Measurements from ENCODE around the gene POLR3A. TPM values are rescaled to one million over a fixed set of nuclear protein-coding genes. Genes with fewer than 3 reads are reported as not detected.

Gene POLR3A
- total and polyA plus RNA-seq, 2 donors = 5.6 to 9.4 TPM

GRCh38 chr10:78058562-78058961, 29.2 kb upstream of the POLR3A start:
- Histone ChIP-seq H3K4me1 (ENCODE audit: control insufficient read depth in 2 of 2, insufficient read depth in 2 of 2, low read length in 2 of 2) (peaks cover 19 to 24% of the 10 kb centered on the region in 2 donors), H3K27ac (ENCODE audit: low read depth in 1 of 2, low read length in 1 of 2) (no peak overlapping the region), H3K4me3 (ENCODE audit: low read length in 2 of 2) (no peak overlapping the region), H3K36me3 (ENCODE audit: control insufficient read depth in 2 of 2, insufficient read depth in 2 of 2, low read length in 1 of 2) (no peaks in the 10 kb centered on the region), H3K27me3 (ENCODE audit: control insufficient read depth in 2 of 2, insufficient read depth in 1 of 2, low read length in 1 of 2) (no peaks in the 10 kb centered on the region), H3K9me3 (ENCODE audit: control insufficient read depth in 2 of 2, insufficient read depth in 1 of 2, low read length in 1 of 2) (no peaks in the 10 kb centered on the region)
- DNase-seq (ENCODE audit: low read depth in 6 of 9, low spot score in 9 of 9) = no peak
- WGBS = 89% methylated on average over 5 of the region's 5 CpGs

GRCh38 chr10:78053211-78053868, 24.0 kb upstream of the POLR3A start:
- H3K36me3 ChIP-seq (ENCODE audit: control insufficient read depth in 2 of 2, insufficient read depth in 2 of 2, low read length in 1 of 2) = peaks cover 0 to 2% of the 10 kb centered on the region in 2 donors
- DNase-seq (ENCODE audit: low read depth in 6 of 9, low spot score in 9 of 9) = no peak
- H3K27ac ChIP-seq (ENCODE audit: low read depth in 1 of 2, low read length in 1 of 2) = no peak overlapping the region
- no peaks in the 10 kb centered on the region for H3K9me3 ChIP-seq (ENCODE audit: control insufficient read depth in 2 of 2, insufficient read depth in 1 of 2, low read length in 1 of 2)
- H3K27me3 ChIP-seq (ENCODE audit: control insufficient read depth in 2 of 2, insufficient read depth in 1 of 2, low read length in 1 of 2) = no peaks in the 10 kb centered on the region
- no peak overlapping the region for H3K4me3 ChIP-seq (ENCODE audit: low read length in 2 of 2)
- H3K4me1 ChIP-seq (ENCODE audit: control insufficient read depth in 2 of 2, insufficient read depth in 2 of 2, low read length in 2 of 2) = no peaks in the 10 kb centered on the region
- 90% methylated on average over 7 of the region's 7 CpGs for WGBS

GRCh38 chr10:78049851-78050250, 20.5 kb upstream of the POLR3A start:
- DNase-seq (ENCODE audit: low read depth in 6 of 9, low spot score in 9 of 9) = no peak
- Histone ChIP-seq H3K36me3 (ENCODE audit: control insufficient read depth in 2 of 2, insufficient read depth in 2 of 2, low read length in 1 of 2) (peaks cover 0 to 2% of the 10 kb centered on the region in 2 donors), H3K27ac (ENCODE audit: low read depth in 1 of 2, low read length in 1 of 2) (no peak overlapping the region), H3K9me3 (ENCODE audit: control insufficient read depth in 2 of 2, insufficient read depth in 1 of 2, low read length in 1 of 2) (no peaks in the 10 kb centered on the region), H3K27me3 (ENCODE audit: control insufficient read depth in 2 of 2, insufficient read depth in 1 of 2, low read length in 1 of 2) (no peaks in the 10 kb centered on the region), H3K4me3 (ENCODE audit: low read length in 2 of 2) (no peak overlapping the region), H3K4me1 (ENCODE audit: control insufficient read depth in 2 of 2, insufficient read depth in 2 of 2, low read length in 2 of 2) (peaks cover 3 to 13% of the 10 kb centered on the region in 2 donors)
- 100% methylated on average over 1 of the region's 1 CpG for WGBS

- no peak overlapping the region for H3K27ac ChIP-seq (ENCODE audit: low read depth in 1 of 2, low read length in 1 of 2)
- no peaks in the 10 kb centered on the region for H3K27me3 ChIP-seq (ENCODE audit: control insufficient read depth in 2 of 2, insufficient read depth in 1 of 2, low read length in 1 of 2)
- 39% methylated on average over 13 of the region's 13 CpGs for WGBS
These were observed 18.1 kb upstream of the POLR3A start for GRCh38 chr10:78047314-78047891.

GRCh38 chr10:78046711-78047269, 17.5 kb upstream of the POLR3A start:
- WGBS = 91% methylated on average over 10 of the region's 10 CpGs
- H3K27me3 ChIP-seq (ENCODE audit: control insufficient read depth in 2 of 2, insufficient read depth in 1 of 2, low read length in 1 of 2) = no peaks in the 10 kb centered on the region
- H3K9me3 ChIP-seq (ENCODE audit: control insufficient read depth in 2 of 2, insufficient read depth in 1 of 2, low read length in 1 of 2) = peaks cover 0 to 1% of the 10 kb centered on the region in 2 donors
- peaks cover 11 to 26% of the 10 kb centered on the region in 2 donors for H3K36me3 ChIP-seq (ENCODE audit: control insufficient read depth in 2 of 2, insufficient read depth in 2 of 2, low read length in 1 of 2)
- DNase-seq (ENCODE audit: low read depth in 6 of 9, low spot score in 9 of 9) = no peak
- H3K4me3 ChIP-seq (ENCODE audit: low read length in 2 of 2) = no peak overlapping the region
- H3K4me1 ChIP-seq (ENCODE audit: control insufficient read depth in 2 of 2, insufficient read depth in 2 of 2, low read length in 2 of 2) = peaks cover 3 to 23% of the 10 kb centered on the region in 2 donors
- no peak overlapping the region for H3K27ac ChIP-seq (ENCODE audit: low read depth in 1 of 2, low read length in 1 of 2)

More at GRCh38 chr10:78047314-78047891, 18.1 kb upstream of the POLR3A start:
- Histone ChIP-seq H3K4me1 (ENCODE audit: control insufficient read depth in 2 of 2, insufficient read depth in 2 of 2, low read length in 2 of 2) (peaks cover 3 to 17% of the 10 kb centered on the region in 2 donors), H3K4me3 (ENCODE audit: low read length in 2 of 2) (no peak overlapping the region), H3K36me3 (ENCODE audit: control insufficient read depth in 2 of 2, insufficient read depth in 2 of 2, low read length in 1 of 2) (peaks cover 5 to 20% of the 10 kb centered on the region in 2 donors), H3K9me3 (ENCODE audit: control insufficient read depth in 2 of 2, insufficient read depth in 1 of 2, low read length in 1 of 2) (peaks cover 0 to 1% of the 10 kb centered on the region in 2 donors)
- DNase-seq (ENCODE audit: low read depth in 6 of 9, low spot score in 9 of 9) = peak in 8 of 9 donors; percentile 72 to 90 (median 78)

GRCh38 chr10:78045856-78046255, 16.5 kb upstream of the POLR3A start:
- 97% methylated on average over 8 of the region's 8 CpGs for WGBS
- Histone ChIP-seq H3K4me3 (ENCODE audit: low read length in 2 of 2) (no peak overlapping the region), H3K9me3 (ENCODE audit: control insufficient read depth in 2 of 2, insufficient read depth in 1 of 2, low read length in 1 of 2) (peaks cover 0 to 1% of the 10 kb centered on the region in 2 donors), H3K27ac (ENCODE audit: low read depth in 1 of 2, low read length in 1 of 2) (no peak overlapping the region), H3K27me3 (ENCODE audit: control insufficient read depth in 2 of 2, insufficient read depth in 1 of 2, low read length in 1 of 2) (no peaks in the 10 kb centered on the region), H3K4me1 (ENCODE audit: control insufficient read depth in 2 of 2, insufficient read depth in 2 of 2, low read length in 2 of 2) (peaks cover 3 to 31% of the 10 kb centered on the region in 2 donors), H3K36me3 (ENCODE audit: control insufficient read depth in 2 of 2, insufficient read depth in 2 of 2, low read length in 1 of 2) (peaks cover 21 to 35% of the 10 kb centered on the region in 2 donors)
- DNase-seq (ENCODE audit: low read depth in 6 of 9, low spot score in 9 of 9) = no peak

GRCh38 chr10:78045237-78045636, 15.9 kb upstream of the POLR3A start:
- DNase-seq (ENCODE audit: low read depth in 6 of 9, low spot score in 9 of 9) = no peak
- H3K9me3 ChIP-seq (ENCODE audit: control insufficient read depth in 2 of 2, insufficient read depth in 1 of 2, low read length in 1 of 2) = peaks cover 0 to 1% of the 10 kb centered on the region in 2 donors
- no peak overlapping the region for H3K27ac ChIP-seq (ENCODE audit: low read depth in 1 of 2, low read length in 1 of 2)
- H3K27me3 ChIP-seq (ENCODE audit: control insufficient read depth in 2 of 2, insufficient read depth in 1 of 2, low read length in 1 of 2) = no peaks in the 10 kb centered on the region
- no peak overlapping the region for H3K4me3 ChIP-seq (ENCODE audit: low read length in 2 of 2)
- peaks cover 26 to 41% of the 10 kb centered on the region in 2 donors for H3K36me3 ChIP-seq (ENCODE audit: control insufficient read depth in 2 of 2, insufficient read depth in 2 of 2, low read length in 1 of 2)
- peaks cover 3 to 34% of the 10 kb centered on the region in 2 donors for H3K4me1 ChIP-seq (ENCODE audit: control insufficient read depth in 2 of 2, insufficient read depth in 2 of 2, low read length in 2 of 2)
- WGBS = 93% methylated on average over 10 of the region's 10 CpGs

- Histone ChIP-seq H3K36me3 (ENCODE audit: control insufficient read depth in 2 of 2, insufficient read depth in 2 of 2, low read length in 1 of 2) (peaks cover 29 to 45% of the 10 kb centered on the region in 2 donors), H3K27me3 (ENCODE audit: control insufficient read depth in 2 of 2, insufficient read depth in 1 of 2, low read length in 1 of 2) (no peaks in the 10 kb centered on the region), H3K4me1 (ENCODE audit: control insufficient read depth in 2 of 2, insufficient read depth in 2 of 2, low read length in 2 of 2) (peaks cover 3 to 34% of the 10 kb centered on the region in 2 donors), H3K4me3 (ENCODE audit: low read length in 2 of 2) (no peak overlapping the region), H3K27ac (ENCODE audit: low read depth in 1 of 2, low read length in 1 of 2) (no peak overlapping the region), H3K9me3 (ENCODE audit: control insufficient read depth in 2 of 2, insufficient read depth in 1 of 2, low read length in 1 of 2) (peaks cover 0 to 1% of the 10 kb centered on the region in 2 donors)
- no peak for DNase-seq (ENCODE audit: low read depth in 6 of 9, low spot score in 9 of 9)
- 89% methylated on average over 10 of the region's 10 CpGs for WGBS
These were observed 15.4 kb upstream of the POLR3A start for GRCh38 chr10:78044699-78045098.

GRCh38 chr10:78044179-78044578, 14.9 kb upstream of the POLR3A start:
- no peak for DNase-seq (ENCODE audit: low read depth in 6 of 9, low spot score in 9 of 9)
- Histone ChIP-seq H3K27ac (ENCODE audit: low read depth in 1 of 2, low read length in 1 of 2) (no peak overlapping the region), H3K4me1 (ENCODE audit: control insufficient read depth in 2 of 2, insufficient read depth in 2 of 2, low read length in 2 of 2) (peaks cover 3 to 34% of the 10 kb centered on the region in 2 donors), H3K27me3 (ENCODE audit: control insufficient read depth in 2 of 2, insufficient read depth in 1 of 2, low read length in 1 of 2) (no peaks in the 10 kb centered on the region), H3K4me3 (ENCODE audit: low read length in 2 of 2) (no peak overlapping the region), H3K9me3 (ENCODE audit: control insufficient read depth in 2 of 2, insufficient read depth in 1 of 2, low read length in 1 of 2) (peaks cover 0 to 1% of the 10 kb centered on the region in 2 donors), H3K36me3 (ENCODE audit: control insufficient read depth in 2 of 2, insufficient read depth in 2 of 2, low read length in 1 of 2) (peaks cover 32 to 47% of the 10 kb centered on the region in 2 donors)

Measured in thymus (tissue), 11 donors.